ENCODE measurements around the gene ENDOU. TPM values are rescaled to one million over a fixed set of nuclear protein-coding genes. Genes with fewer than 3 reads are reported as not detected.

The ENDOU gene
- total RNA-seq, 1 experiment from 2014 or later, result not detected

- CTCF ChIA-PET, result interaction anchor here (1.0 to 10.5 kb wide), 4 partner anchors 9 to 87 kb away, joined by 4 to 173 read pairs (median 86); no protein-coding TSS in a partner anchor
Observed at GRCh38 chr12:47750916-47751470, 25.7 kb upstream of the ENDOU start.

More at GRCh38 chr12:47750916-47751470, 25.7 kb upstream of the ENDOU start:
- no peak for ATAC-seq
- Mint-ChIP-seq H3K9me3 (no peaks in the 10 kb centered on the region), H3K27ac (no peak overlapping the region), H3K36me3 (no peaks in the 10 kb centered on the region), H3K4me3 (no peak overlapping the region), H3K27me3 (ENCODE audit: low read depth) (no peaks in the 10 kb centered on the region), H3K4me1 (peaks cover 49% of the 10 kb centered on the region)
- DNase-seq (ENCODE audit: low spot score), result no peak
- TF ChIP-seq ARID4B (CRISPR knock-in tag; IDR thresholded peaks at IDR 0.05; ENCODE audit: borderline replicate concordance) (no peak), AR (CRISPR knock-in tag; IDR thresholded peaks at IDR 0.05) (no peak), E2F1 (CRISPR knock-in tag; IDR thresholded peaks at IDR 0.05) (no peak), STAT6 (CRISPR knock-in tag; conservative IDR thresholded peaks at IDR 0.05; ENCODE audit: low read depth) (no peak), ZNF121 (CRISPR knock-in tag; IDR thresholded peaks at IDR 0.05) (no peak), ATF2 (CRISPR knock-in tag; IDR thresholded peaks at IDR 0.05; ENCODE audit: borderline replicate concordance, low read depth) (no peak), SMAD4 (CRISPR knock-in tag; IDR thresholded peaks at IDR 0.05) (no peak), ZMAT4 (CRISPR knock-in tag; IDR thresholded peaks at IDR 0.05) (no peak), MLX (CRISPR knock-in tag; IDR thresholded peaks at IDR 0.05) (no peak), IRF2 (CRISPR knock-in tag; IDR thresholded peaks at IDR 0.05; ENCODE audit: borderline replicate concordance, low read depth) (no peak), MAX (CRISPR knock-in tag; IDR thresholded peaks at IDR 0.05) (no peak), CDX4 (CRISPR knock-in tag; IDR thresholded peaks at IDR 0.05; ENCODE audit: borderline replicate concordance) (no peak)
- POLR2A ChIA-PET, result no interaction called here
